ENCODE measurements around the gene ABCC3.

ABCC3 gene

GRCh38 chr17:50634224-50634914 is at the start of gene ABCC3:
TSS of gene ABCC3 (plus strand) at chr17:50634881. CDS start at chr17:50634937, 56 bp downstream.
- DNase-seq, result no peak

DNA sequence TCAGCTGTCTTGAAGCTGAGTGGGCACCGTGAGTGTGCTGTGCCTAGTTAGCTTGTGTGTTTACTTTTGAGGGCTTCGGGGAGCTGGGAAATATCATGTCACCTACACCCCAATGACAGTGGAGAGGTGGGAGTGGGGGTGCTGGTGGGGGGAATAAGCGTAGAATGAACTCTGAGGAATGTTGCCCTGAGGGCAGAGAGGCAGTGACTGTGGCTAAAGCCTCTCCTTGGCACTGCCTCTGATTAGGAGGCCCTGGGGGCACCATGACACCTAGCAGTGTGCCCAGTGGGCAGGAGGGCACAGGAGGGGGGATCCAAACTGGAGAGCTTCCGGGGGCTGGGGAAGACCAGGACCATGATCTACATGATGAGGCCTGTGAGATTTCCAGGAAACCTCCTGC is 49.3 kb upstream of the ABCC3 start:
- DNase-seq, result no peak

DNA sequence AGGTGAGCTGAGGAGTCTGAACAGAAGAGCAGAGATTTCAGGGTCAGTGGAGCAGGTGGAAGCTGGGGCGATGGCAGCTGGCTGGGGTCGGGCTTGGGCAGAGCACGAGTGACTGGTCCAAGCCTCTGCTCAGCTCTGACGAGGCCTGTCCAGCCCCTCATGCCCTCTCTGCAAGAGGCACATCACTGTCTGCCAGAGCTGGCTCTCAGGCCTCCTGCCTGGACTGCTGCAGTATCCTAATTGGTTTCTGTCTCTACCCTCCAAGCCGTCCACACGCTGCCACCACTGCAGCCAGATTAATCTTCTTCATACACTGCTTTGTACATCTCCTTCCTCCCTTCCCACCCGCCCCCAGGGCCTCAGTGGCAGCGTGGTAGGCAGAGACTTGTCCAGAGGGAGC is 48.8 kb upstream of the ABCC3 start:
- DNase-seq, result no peak

DNA sequence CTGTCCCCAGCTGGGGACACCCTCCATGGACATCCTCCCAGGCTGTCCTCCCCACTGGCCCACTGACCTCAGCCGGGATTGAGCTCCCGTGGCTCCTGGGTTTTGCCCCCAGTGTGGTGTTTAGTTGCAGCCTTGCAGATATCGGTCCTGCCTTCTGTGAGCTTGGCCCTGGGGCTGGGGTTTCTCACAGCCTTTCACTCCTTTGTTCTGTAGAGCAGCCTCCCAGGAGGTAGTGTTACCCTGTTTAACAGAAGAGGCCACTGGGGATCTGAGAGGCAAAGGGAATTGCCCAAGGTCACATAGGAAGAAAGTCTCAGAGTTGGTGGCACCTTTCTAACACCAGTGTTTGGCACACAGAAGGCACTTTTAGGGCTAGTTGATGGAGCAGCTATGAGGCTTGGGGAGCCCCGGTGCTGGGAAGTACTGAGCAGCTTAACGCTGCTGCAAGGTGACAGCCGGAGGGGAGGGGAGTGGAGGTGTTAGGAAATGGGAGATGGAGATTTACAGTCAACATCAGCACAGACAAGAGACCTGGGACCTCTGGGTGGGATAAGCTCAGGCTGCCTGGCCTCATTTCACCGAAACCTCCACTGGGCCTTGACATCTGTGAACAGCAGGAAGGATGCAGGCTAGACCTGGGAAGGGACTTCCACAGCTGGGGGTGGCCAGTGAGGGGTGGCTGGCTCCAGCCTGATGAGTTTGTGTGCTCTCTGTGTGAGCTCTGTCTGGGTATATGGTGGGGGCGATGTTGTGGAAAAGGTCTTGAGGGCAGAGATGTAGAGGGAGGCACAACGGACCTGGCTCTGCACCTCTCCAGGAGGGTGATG is 48.0 kb upstream of the ABCC3 start:
- no peak for DNase-seq

DNA sequence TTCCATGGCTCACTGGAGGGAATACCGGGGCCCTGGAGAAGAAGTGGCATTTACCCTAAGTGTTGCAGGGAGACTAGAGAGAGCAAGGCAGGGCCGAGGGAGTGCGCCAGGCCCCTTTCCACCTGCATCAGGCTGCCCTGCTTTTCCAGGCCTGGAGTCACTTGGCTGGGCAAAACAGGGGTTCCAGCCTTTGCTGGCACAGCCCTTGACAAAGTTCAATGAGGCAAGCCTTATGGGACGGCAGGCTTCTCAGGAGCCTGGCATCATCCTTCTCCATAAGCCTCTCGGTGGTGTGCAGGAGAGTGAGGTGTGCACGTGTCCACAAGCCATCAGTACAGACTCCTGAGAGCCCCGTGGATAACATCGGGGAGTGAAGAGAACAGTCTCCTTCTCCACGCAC is 47.1 kb upstream of the ABCC3 start:
- DNase-seq, result no peak

DNA sequence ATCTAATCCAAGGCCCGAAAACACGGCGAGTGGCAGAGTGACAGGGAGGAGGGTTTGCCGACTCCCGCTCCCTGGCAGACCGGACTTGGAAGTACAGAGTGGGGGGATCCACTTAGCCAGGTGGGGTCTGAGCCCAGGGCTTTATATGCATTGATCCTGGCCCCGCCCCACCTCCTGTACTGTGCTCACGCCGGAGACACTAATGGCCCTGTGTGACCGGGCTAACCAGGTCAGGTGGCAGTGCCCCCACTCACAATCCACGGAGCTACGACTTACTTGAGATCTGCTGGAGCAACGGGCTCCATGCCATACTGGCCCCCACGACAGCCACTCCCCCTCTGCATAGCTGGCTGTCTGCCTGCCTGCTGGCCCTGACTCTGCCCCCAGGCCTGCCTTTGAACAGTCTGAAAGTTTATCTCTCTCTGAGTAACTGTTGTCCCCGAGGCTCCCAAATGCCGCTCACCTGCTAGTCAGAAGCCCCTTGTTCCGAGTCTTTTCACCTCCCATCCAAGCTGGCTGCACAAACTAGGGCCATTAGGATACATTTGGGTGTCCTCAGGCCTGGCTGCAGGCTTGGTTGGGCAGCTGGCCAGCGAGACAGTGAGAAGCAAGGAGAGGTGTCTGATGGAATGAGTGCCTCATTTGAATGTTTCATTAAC is 46.2 kb upstream of the ABCC3 start:
- DNase-seq, result no peak

GRCh38 chr17:50589095-50589705 is 45.5 kb upstream of the ABCC3 start:
- DNase-seq, result no peak

DNA sequence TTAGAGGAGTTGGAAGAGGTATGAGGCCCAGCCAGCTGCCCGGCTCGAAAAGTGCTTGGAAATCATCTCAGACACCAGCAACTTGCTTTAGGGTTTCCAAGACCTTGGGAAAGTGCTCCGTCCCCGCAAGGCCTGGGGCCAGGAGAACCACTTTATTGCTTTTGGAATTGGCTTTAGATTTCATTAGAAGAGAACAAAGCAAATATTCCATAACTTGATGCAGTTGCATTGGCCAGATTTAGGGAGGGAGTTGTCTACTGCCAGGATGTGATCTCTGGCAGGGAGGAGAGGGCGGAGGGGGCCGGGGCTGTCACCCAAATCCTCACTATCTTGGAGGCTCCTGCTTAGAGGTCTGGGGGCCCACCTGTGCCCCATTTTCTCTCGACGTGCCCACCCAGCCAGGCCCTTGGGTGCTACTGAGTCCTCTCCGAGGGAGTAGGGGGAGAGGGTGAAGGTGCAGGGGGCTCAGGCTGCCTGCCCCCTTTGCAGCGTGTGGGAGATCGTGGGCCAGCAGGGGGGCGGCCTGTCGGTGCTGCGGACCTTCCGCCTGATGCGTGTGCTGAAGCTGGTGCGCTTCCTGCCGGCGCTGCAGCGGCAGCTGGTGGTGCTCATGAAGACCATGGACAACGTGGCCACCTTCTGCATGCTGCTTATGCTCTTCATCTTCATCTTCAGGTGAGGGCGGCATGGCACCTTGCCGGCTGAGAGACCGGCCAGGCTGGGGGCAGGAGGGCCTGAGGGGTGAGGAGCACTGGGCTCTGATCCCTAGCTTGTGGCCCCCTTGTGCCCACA is 43.5 kb upstream of the ABCC3 start:
- no peak for DNase-seq

DNA sequence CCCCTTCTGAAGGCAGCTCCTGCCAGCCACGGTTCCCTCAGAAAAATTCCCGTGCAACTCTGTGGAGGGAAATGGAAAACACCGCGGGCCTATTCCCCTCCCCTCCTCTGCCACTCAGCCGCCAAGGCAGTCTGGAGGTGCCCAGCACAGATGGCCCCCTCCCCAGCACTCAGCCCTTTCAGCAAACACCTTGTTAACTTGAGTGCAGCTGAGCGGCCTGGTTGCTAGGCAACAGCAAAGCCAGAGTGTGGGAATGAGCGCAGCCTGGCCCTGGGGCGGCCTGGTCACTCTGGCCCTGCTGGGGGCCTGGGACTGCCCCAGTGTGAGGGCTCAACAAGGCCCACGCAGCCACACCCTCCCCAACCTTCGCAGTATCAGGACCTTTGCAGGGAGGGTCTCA is 41.4 kb upstream of the ABCC3 start:
- no peak for DNase-seq

- DNase-seq, result no peak
These were observed 40.4 kb upstream of the ABCC3 start for GRCh38 chr17:50594128-50594823.

DNA sequence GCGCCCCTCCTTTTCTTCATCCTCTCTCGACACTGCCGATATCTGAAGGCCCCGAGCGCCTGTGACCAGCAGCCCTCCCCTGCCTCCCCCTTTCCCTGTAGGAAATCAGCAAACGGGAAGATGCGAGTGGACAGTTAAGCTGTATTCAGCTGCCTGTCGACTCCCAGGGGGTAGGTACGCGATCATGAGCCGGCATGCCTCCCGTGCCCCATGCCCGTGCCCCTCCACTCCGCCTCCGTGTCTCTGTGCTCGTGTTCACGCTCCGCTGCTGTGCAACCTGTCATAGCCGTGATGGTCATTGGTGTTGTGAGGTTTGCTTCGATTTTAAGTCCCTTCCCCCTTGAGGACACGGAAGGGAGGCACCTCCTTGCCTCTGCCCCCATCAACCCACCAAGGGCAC is 39.8 kb upstream of the ABCC3 start:
- no peak for DNase-seq

GRCh38 chr17:50596191-50597037 is 38.3 kb upstream of the ABCC3 start:
- no peak for DNase-seq

GRCh38 chr17:50598487-50598886 is 36.2 kb upstream of the ABCC3 start:
- no peak for DNase-seq

GRCh38 chr17:50599606-50600005 is 35.1 kb upstream of the ABCC3 start:
- DNase-seq, result no peak

- DNase-seq, result no peak
These were observed 32.8 kb upstream of the ABCC3 start for GRCh38 chr17:50601823-50602375.

- no peak for DNase-seq
These were observed 31.8 kb upstream of the ABCC3 start for GRCh38 chr17:50602836-50603235.

GRCh38 chr17:50603340-50603739 is 31.3 kb upstream of the ABCC3 start:
- no peak for DNase-seq

GRCh38 chr17:50604513-50604912 is 30.2 kb upstream of the ABCC3 start:
- DNase-seq, result no peak

DNA sequence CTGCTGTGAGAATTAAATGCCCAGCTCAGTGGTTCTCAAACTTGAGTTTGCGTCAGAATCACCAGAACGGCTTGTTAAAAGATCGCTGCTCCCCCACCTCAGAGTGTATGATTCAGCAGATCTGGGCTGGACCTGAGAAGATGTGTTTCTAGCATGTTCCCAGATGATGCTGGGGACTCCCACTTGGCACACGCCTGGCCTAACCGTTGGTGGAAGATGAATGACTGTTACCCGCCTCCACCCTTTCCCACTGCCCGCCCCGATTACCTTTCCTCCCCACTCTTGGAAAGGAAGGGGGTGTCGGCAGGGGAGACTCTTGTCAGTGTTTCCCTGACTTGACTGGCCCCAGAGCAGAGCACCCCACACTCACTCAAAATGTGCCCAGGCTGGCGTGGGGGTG is 29.3 kb upstream of the ABCC3 start:
- DNase-seq, result no peak

GRCh38 chr17:50607522-50608175 is 27.0 kb upstream of the ABCC3 start:
- no peak for DNase-seq

Measured in activated CD8-positive, alpha-beta memory T cell treated with anti-CD3 and anti-CD28 coated beads, Interleukin-2, amount 50 U/mL, for 4 hours (primary cell).